ENCODE results near the gene ARHGEF2. TPM values are rescaled to one million over a fixed set of nuclear protein-coding genes. Genes with fewer than 3 reads are reported as not detected.

The ARHGEF2 gene
- total RNA-seq, 1 donor from 2014 or later: 80.6 TPM

DNA sequence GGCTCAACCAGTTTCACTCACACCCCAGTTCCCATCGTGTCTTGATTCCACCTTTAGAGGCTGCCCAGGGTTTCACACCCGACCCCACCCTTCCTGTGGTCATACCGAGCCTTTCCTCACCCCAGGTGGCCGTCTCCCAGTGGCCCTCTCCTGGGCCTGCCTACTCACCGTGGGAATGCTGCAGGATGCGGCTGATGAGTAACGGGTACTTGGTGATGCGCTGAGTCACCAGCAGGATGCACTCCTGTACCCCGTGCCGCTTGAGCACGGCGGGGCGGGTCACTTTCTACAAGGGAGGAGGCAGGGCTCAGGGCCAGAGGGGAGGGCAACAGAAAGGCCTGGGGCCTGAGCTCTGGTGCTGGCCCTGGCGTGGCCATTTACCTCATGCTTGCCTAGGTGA is 16.4 kb downstream of the ARHGEF2 start:
- peaks cover 3% of the 10 kb centered on the region for H3K4me1 Mint-ChIP-seq (ENCODE audit: unreplicated experiment)
- TF ChIP-seq CTCF (conservative IDR thresholded peaks at IDR 0.05): no peak
- H3K27ac Mint-ChIP-seq: no peak overlapping the region
- no peaks in the 10 kb centered on the region for H3K9me3 Mint-ChIP-seq
- DNase-seq (ENCODE audit: extremely low spot score, unreplicated experiment): no peak
- no peak overlapping the region for H3K4me3 Mint-ChIP-seq
- H3K27me3 Mint-ChIP-seq: no peaks in the 10 kb centered on the region
- peaks cover 18% of the 10 kb centered on the region for H3K36me3 Mint-ChIP-seq

DNA sequence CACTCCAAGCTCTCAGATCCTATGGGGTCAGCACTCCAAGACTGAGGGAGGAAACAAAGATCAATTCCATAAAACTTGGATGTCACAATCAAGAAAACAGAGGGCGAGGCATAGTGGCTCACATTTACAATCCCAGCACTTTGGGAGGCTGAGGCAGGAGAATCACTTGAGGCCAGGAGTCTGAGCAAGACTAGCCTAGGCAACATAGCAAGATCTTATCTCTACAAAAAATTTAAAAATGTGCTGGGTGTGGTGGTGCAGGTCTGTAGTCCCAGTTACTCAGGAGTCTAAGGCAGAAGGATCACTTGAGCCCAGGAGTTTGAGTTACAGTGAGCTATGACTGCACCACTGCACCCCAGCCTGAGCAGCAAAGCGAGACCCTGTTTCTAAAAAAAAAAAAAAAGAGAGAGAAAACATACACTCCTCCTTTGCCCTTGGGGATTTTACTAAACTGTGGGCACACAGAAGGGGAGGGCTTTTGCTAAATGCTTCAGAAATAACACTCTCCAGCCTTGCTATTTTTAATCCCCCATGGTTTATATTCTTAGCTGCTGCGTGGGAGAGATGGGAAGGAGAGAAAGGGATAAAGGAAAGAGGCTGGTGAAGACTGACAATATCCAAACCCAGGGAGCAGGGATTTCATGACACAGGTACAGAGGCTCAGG is 18.1 kb downstream of the ARHGEF2 start:
- no peaks in the 10 kb centered on the region for H3K27me3 Mint-ChIP-seq
- peaks cover 20% of the 10 kb centered on the region for H3K36me3 Mint-ChIP-seq
- no peak for DNase-seq (ENCODE audit: extremely low spot score, unreplicated experiment)
- H3K4me3 Mint-ChIP-seq: no peak overlapping the region
- H3K27ac Mint-ChIP-seq: no peak overlapping the region
- H3K9me3 Mint-ChIP-seq: no peaks in the 10 kb centered on the region
- TF ChIP-seq CTCF (conservative IDR thresholded peaks at IDR 0.05): no peak
- peaks cover 3% of the 10 kb centered on the region for H3K4me1 Mint-ChIP-seq (ENCODE audit: unreplicated experiment)

- no peak for DNase-seq (ENCODE audit: extremely low spot score, unreplicated experiment)
- H3K36me3 Mint-ChIP-seq: peaks cover 29% of the 10 kb centered on the region
- no peak overlapping the region for H3K4me3 Mint-ChIP-seq
Measured at GRCh38 chr1:155957411-155957915, 20.9 kb downstream of the ARHGEF2 start.

GRCh38 chr1:155954645-155955044 is 23.7 kb downstream of the ARHGEF2 start:
- no peak overlapping the region for H3K27ac Mint-ChIP-seq
- TF ChIP-seq CTCF (conservative IDR thresholded peaks at IDR 0.05): no peak

More at GRCh38 chr1:155957411-155957915, 20.9 kb downstream of the ARHGEF2 start:
- TF ChIP-seq CTCF (conservative IDR thresholded peaks at IDR 0.05): no peak
- no peak overlapping the region for H3K27ac Mint-ChIP-seq
- H3K9me3 Mint-ChIP-seq: no peaks in the 10 kb centered on the region
- no peaks in the 10 kb centered on the region for H3K27me3 Mint-ChIP-seq
- H3K4me1 Mint-ChIP-seq (ENCODE audit: unreplicated experiment): peaks cover 3% of the 10 kb centered on the region

GRCh38 chr1:155952505-155952890 is 25.8 kb downstream of the ARHGEF2 start:
- no peak overlapping the region for H3K4me3 Mint-ChIP-seq
- no peaks in the 10 kb centered on the region for H3K4me1 Mint-ChIP-seq (ENCODE audit: unreplicated experiment)
- H3K27me3 Mint-ChIP-seq: no peaks in the 10 kb centered on the region
- peaks cover 26% of the 10 kb centered on the region for H3K36me3 Mint-ChIP-seq
- H3K27ac Mint-ChIP-seq: no peak overlapping the region
- DNase-seq (ENCODE audit: extremely low spot score, unreplicated experiment): no peak
- no peaks in the 10 kb centered on the region for H3K9me3 Mint-ChIP-seq
- no peak for TF ChIP-seq CTCF (conservative IDR thresholded peaks at IDR 0.05)

More at GRCh38 chr1:155954645-155955044, 23.7 kb downstream of the ARHGEF2 start:
- no peak for DNase-seq (ENCODE audit: extremely low spot score, unreplicated experiment)
- H3K4me3 Mint-ChIP-seq: no peak overlapping the region
- H3K9me3 Mint-ChIP-seq: no peaks in the 10 kb centered on the region
- H3K27me3 Mint-ChIP-seq: no peaks in the 10 kb centered on the region
- H3K4me1 Mint-ChIP-seq (ENCODE audit: unreplicated experiment): no peaks in the 10 kb centered on the region
- H3K36me3 Mint-ChIP-seq: peaks cover 26% of the 10 kb centered on the region
